Endothelial cell of umbilical vein (primary cell): ENCODE results near the gene SEMA6A. TPM values are rescaled to one million over a fixed set of nuclear protein-coding genes. Genes with fewer than 3 reads are reported as not detected.

Experiments
- BruUV-seq: library from RNA; stranded (reverse); fragments of 400-500 nt; replicated peaks from 2 replicates; lab custom pipeline; 2021; lab: Mats Ljungman, UMichigan
- CTCF ChIA-PET: fragments of 300-600, 350-600 bp; sonication (Branson Sonifier 250); formaldehyde crosslinking; loops from one replicate; lab custom pipeline; 2021; ENCODE audit warnings: antibody characterized with exemption, inconsistent platforms; lab: Charles Lee
- POLR2A ChIA-PET: fragments of 300-600, 350-600 bp; sonication (Branson Sonifier 250); formaldehyde crosslinking; loops from one replicate; lab custom pipeline; 2021; ENCODE audit warnings: antibody characterized with exemption, inconsistent platforms; lab: Charles Lee
- DNase-seq: peaks from one replicate; pipeline ENCODE4 v3.0.0-alpha.2; 2011; ENCODE audit warnings: low read depth, low spot score
- FAIRE-seq: peaks from 2 replicates; lab custom pipeline; 2011; peaks lifted over from hg19 to GRCh38; lab: Jason Lieb, UNC
- H2AFZ ChIP-seq: 2 replicates; pipeline ENCODE4 v1.6.0; 2012; ENCODE audit warnings: low read depth, low read length, control low read depth, inconsistent platforms
- H3K27ac ChIP-seq: 2 replicates; pipeline ENCODE4 v1.5.1; 2011; ENCODE audit warnings: low read depth, mild to moderate bottlenecking, control low read depth, low read length, moderate library complexity; ENCODE audit not compliant: insufficient read depth
- H3K27me3 ChIP-seq, 2 experiments: 2 replicates each; pipeline versions ENCODE4 v1.6.0 to v1.6.1; 2011; ENCODE audit warnings: low read length in 2 of 2, mixed read lengths in 1 of 2; ENCODE audit not compliant: control insufficient read depth in 2 of 2, insufficient read depth in 2 of 2
- H3K36me3 ChIP-seq, 2 experiments: 2 replicates in 1 of 2; 3 replicates in 1 of 2; pipeline ENCODE4 v1.5.1; 2011; ENCODE audit warnings: low read length in 2 of 2, mild to moderate bottlenecking in 1 of 2, moderate library complexity in 1 of 2; ENCODE audit not compliant: control insufficient read depth in 2 of 2, insufficient read depth in 2 of 2; ENCODE audit errors: extremely low read depth in 1 of 2
- H3K4me1 ChIP-seq: 3 replicates; pipeline ENCODE4 v1.5.1; 2011; ENCODE audit warnings: mild to moderate bottlenecking, low read length; ENCODE audit not compliant: control insufficient read depth, insufficient read depth; ENCODE audit errors: extremely low read depth
- H3K4me2 ChIP-seq: 2 replicates; pipeline ENCODE4 v1.6.1; 2011; ENCODE audit warnings: low read length, control low read depth, mixed read lengths; ENCODE audit not compliant: insufficient read depth
- H3K4me3 ChIP-seq, 3 experiments: fragments of 200-600 bp in 1 of 3; sonication (generic), shearing (Covaris generic) in 1 of 3; replicated peaks in 1 of 3; 2 replicates each; pipeline ENCODE4 v1.5.1; 2011 to 2016; ENCODE audit warnings: control low read depth in 3 of 3, low read length in 3 of 3, mild to moderate bottlenecking in 2 of 3, inconsistent platforms in 1 of 3, low read depth in 1 of 3, moderate library complexity in 1 of 3; ENCODE audit not compliant: insufficient read depth in 1 of 3
- H3K79me2 ChIP-seq: 2 replicates; pipeline ENCODE4 v1.6.0; 2012; ENCODE audit warnings: low read length, inconsistent platforms; ENCODE audit not compliant: control insufficient read depth, insufficient read depth
- H3K9ac ChIP-seq: replicated peaks from 2 replicates; pipeline ENCODE3; 2011; ENCODE audit warnings: low read length, control low read depth; ENCODE audit not compliant: insufficient read depth; ENCODE audit errors: extremely low read depth
- H3K9me1 ChIP-seq: replicated peaks from 3 replicates; pipeline ENCODE4 v1.6.0; 2011; ENCODE audit warnings: mild to moderate bottlenecking, low read length; ENCODE audit not compliant: control insufficient read depth, insufficient read depth; ENCODE audit errors: extremely low read depth
- H3K9me3 ChIP-seq: replicated peaks from 2 replicates; pipeline ENCODE4 v1.5.1; 2012; ENCODE audit warnings: low read length, inconsistent platforms; ENCODE audit not compliant: control insufficient read depth, insufficient read depth
- H4K20me1 ChIP-seq: replicated peaks from 2 replicates; pipeline ENCODE3; 2011; ENCODE audit warnings: mild to moderate bottlenecking, low read length; ENCODE audit not compliant: control insufficient read depth, insufficient read depth; ENCODE audit errors: extremely low read depth
- EZH2 ChIP-seq: IDR thresholded peaks from 2 replicates; pipeline ENCODE4 v1.6.1; 2012; ENCODE audit warnings: borderline replicate concordance, low read depth, mild to moderate bottlenecking, moderate library complexity, low read length, inconsistent platforms; ENCODE audit not compliant: severe bottlenecking
- POLR2A ChIP-seq: IDR thresholded peaks from 2 replicates; pipeline ENCODE4 v1.6.1; 2012; ENCODE audit warnings: low read depth, mild to moderate bottlenecking, control low read depth, low read length
- POLR2AphosphoS5 ChIP-seq: IDR thresholded peaks from 2 replicates; pipeline ENCODE4 v1.6.1; 2012; ENCODE audit warnings: low read depth, mild to moderate bottlenecking, control low read depth, low read length, moderate library complexity; ENCODE audit not compliant: insufficient read depth
- dilution Hi-C: fragments of 300-500 bp; cut with MboI; formaldehyde crosslinking; loops from one replicate; pipeline ENCODE4 v1.15.0; 2019; ENCODE audit warnings: low sequenced_read_pairs; ENCODE audit not compliant: extremely low pct_ligation_motif_present
- intact Hi-C: fragments of 100-400 bp; cut with micrococcal nuclease; formaldehyde crosslinking; loops from one replicate; pipeline ENCODE4 v1.10.0; 2022
- polyA plus RNA-seq, 4 experiments: library from polyadenylated mRNA; depleted of rRNA in 3 of 4; stranded (reverse) in 3 of 4; unstranded in 1 of 4; fragments of >200 nt; gene quantifications; 2 replicates each; pipeline versions ENCODE4 v1.2.1 to v1.2.3, GENCODE V29; 2011 to 2012; ENCODE audit warnings: missing spikeins in 1 of 4
- total RNA-seq: library from RNA; stranded (reverse); gene quantifications from 2 replicates; pipeline ENCODE4 v1.2.3, GENCODE V29; 2021
- TF ChIP-seq, protein P1 (sequence below): IDR thresholded peaks from 2 replicates; pipeline ENCODE4 v1.6.1; 2011; ENCODE audit not compliant: insufficient read depth, insufficient read length
- TF ChIP-seq, protein P2 (sequence below), 2 donors: IDR thresholded peaks; 1 replicate in 1 of 2; 2 replicates in 1 of 2; pipeline ENCODE4 v1.5.1; 2011; ENCODE audit warnings: low read length in 2 of 2, mild to moderate bottlenecking in 2 of 2, moderate library complexity in 2 of 2, control low read depth in 1 of 2, inconsistent platforms in 1 of 2, low read depth in 1 of 2; ENCODE audit not compliant: insufficient read depth in 1 of 2; ENCODE audit errors: extremely low read depth in 1 of 2

SEMA6A gene
- total and polyA plus RNA-seq, 2 donors (not counting 3 experiments of a cell fraction or from before 2014, with no cell fraction given), result 0.43 to 1.5 TPM

DNA sequence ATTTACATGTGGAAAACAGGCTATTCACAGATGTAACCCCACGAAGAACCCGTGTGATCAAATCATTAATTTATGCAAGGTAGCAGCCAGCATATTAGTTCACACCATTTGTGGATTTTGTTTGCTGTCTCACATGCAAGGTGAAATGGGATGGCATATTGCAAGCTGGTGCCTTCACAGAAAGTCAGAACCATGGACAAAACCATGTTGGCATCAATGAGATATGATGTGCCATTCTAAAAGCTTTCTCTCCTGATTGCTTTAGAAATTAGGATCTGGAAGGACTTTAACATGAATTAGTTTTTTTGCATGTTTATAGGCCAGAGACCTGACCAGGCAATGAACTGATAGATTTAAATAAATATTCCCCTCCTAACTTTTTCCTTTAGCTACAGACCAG, 129.3 kb downstream of the SEMA6A start:
- Histone ChIP-seq H4K20me1 (no peaks in the 10 kb centered on the region), H3K9me3 (no peaks in the 10 kb centered on the region), H3K9me1 (no peaks in the 10 kb centered on the region), H2AFZ (no peak overlapping the region), H3K4me3 (no peak overlapping the region), H3K27me3 (no peaks in the 10 kb centered on the region), H3K4me2 (no peak overlapping the region), H3K79me2 (no peaks in the 10 kb centered on the region), H3K27ac (no peak overlapping the region), H3K4me1 (no peaks in the 10 kb centered on the region), H3K9ac (no peak overlapping the region), H3K36me3 (no peaks in the 10 kb centered on the region)
- BruUV-seq, result no TSS peak
- dilution Hi-C loops (no loop called here), intact Hi-C loops (no loop called here)
- DNase-seq, result no peak
- no peak for FAIRE-seq
- TF ChIP-seq POLR2AphosphoS5, result no peak
- TF ChIP-seq, protein P1, sequence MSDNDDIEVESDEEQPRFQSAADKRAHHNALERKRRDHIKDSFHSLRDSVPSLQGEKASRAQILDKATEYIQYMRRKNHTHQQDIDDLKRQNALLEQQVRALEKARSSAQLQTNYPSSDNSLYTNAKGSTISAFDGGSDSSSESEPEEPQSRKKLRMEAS, result no peak
- no peak for TF ChIP-seq EZH2
- no peak for TF ChIP-seq POLR2A
- TF ChIP-seq, protein P2, sequence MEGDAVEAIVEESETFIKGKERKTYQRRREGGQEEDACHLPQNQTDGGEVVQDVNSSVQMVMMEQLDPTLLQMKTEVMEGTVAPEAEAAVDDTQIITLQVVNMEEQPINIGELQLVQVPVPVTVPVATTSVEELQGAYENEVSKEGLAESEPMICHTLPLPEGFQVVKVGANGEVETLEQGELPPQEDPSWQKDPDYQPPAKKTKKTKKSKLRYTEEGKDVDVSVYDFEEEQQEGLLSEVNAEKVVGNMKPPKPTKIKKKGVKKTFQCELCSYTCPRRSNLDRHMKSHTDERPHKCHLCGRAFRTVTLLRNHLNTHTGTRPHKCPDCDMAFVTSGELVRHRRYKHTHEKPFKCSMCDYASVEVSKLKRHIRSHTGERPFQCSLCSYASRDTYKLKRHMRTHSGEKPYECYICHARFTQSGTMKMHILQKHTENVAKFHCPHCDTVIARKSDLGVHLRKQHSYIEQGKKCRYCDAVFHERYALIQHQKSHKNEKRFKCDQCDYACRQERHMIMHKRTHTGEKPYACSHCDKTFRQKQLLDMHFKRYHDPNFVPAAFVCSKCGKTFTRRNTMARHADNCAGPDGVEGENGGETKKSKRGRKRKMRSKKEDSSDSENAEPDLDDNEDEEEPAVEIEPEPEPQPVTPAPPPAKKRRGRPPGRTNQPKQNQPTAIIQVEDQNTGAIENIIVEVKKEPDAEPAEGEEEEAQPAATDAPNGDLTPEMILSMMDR (IDR thresholded peaks at IDR 0.05; ENCODE audit: extremely low read depth in 1 of 2, insufficient read depth in 1 of 2, low read depth in 1 of 2, low read length in 2 of 2), result no peak
- CTCF ChIA-PET, result no interaction called here
- POLR2A ChIA-PET, result no interaction called here
